ENCODE results near the gene TEX13D. TPM values are rescaled to one million over a fixed set of nuclear protein-coding genes. Genes with fewer than 3 reads are reported as not detected.

Gene TEX13D
- total RNA-seq = not detected in 2 replicates

GRCh38 chrX:124332481-124333424 lies at the start of gene TEX13D:
TEX13D (plus strand) TSS chrX:124332660; CDS start chrX:124332918, 258 bp downstream.

DNA sequence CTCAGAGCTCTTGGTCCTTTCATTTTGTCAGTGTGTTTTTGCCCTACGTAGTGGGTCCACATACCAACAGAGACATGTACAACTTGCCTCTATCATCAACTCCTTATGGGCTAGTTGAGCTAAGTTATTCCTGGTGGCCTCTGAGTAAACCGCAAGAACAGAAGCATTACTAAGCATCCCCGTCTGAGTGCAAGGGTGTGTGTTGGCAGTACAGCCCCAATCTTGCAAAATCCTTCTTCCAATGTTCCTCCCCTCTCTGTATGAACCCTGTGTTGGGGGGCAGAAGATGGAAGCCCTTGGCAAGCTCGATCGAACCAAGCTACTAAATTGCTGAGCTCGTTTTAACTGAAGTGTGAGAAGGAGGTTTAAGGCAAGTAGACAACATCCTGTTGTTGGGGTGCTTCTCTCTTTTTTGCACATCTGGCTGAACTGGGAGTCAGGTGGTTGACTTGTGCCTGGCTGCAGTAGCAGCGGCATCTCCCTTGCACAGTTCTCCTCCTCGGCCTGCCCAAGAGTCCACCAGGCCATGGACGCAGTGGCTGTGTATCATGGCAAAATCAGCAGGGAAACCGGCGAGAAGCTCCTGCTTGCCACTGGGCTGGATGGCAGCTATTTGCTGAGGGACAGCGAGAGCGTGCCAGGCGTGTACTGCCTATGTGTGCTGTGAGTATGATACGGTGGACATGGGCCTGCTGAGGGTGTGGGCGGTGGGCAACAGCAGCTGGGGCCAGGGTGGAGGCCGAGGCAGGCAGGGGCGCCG lies 13.8 kb downstream of the TEX13D start, which contains the start of gene SH2D1A:
Gene SH2D1A (plus strand): TSS at position 447 of the 760 bp plus-strand sequence. CDS start 80 bp downstream, at position 527.

Other genes starting within 250 kb of the TEX13D start
- not detected in 2 replicates for gene SH2D1A, start 13.9 kb downstream of the TEX13D start, total RNA-seq

Measured in endothelial cell of coronary artery (primary cell).